GM19023 (cell line): ENCODE data around the gene DPYD.

ENCODE experiments used
- ATAC-seq: cut with Tn5 transposase; IDR thresholded peaks from one replicate; pipeline ENCODE4 v1.9.1; 2021; ENCODE audit warnings: mild to moderate bottlenecking, moderate library complexity; ENCODE audit not compliant: unreplicated experiment

Gene DPYD

DNA sequence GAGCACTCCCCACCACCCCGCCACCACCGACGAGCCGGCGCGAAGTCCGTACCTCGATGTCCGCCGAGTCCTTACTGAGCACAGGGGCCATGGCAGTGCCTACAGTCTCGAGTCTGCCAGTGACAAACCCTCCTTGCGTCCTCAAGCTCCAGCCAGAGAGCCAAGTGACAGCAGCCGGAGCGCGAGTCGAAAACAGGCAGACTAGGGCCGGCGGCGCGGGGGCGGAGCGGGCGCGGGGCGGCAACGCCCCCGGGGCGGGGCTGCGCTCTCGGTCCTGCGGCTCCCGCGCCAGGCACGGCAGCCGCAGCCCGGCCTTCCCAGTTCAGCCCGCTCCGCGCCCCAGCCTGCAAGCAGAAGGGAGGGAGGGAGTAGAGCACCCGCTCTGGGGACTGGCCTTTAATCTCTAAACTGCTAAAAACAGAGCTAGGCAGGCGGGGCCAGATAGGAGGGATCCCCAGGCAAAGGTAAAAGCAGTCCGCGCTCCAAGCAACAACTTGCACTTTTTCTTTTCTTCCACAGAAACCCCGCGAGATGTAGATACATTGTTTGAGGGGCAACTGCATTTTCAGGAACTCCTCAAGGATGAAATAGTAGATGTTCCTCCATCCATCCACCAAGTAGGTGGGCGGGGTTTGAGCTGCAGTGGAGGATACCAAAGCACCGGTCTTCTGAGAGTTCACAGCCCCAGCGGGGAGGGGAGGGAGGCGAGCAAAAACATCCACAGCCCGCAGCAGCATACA is at the start of gene DPYD:
Gene DPYD (minus strand): TSS at position 203 of the 740 bp plus-strand sequence. CDS start 112 bp downstream, at position 91.
- ATAC-seq: peak; percentile 91

- no peak for ATAC-seq
Observed at GRCh38 chr1:97960470-97960869, 39.6 kb upstream of the DPYD start.

GRCh38 chr1:97947695-97948094 is 26.9 kb upstream of the DPYD start:
- no peak for ATAC-seq

GRCh38 chr1:97943354-97943753 is 22.5 kb upstream of the DPYD start:
- no peak for ATAC-seq

DNA sequence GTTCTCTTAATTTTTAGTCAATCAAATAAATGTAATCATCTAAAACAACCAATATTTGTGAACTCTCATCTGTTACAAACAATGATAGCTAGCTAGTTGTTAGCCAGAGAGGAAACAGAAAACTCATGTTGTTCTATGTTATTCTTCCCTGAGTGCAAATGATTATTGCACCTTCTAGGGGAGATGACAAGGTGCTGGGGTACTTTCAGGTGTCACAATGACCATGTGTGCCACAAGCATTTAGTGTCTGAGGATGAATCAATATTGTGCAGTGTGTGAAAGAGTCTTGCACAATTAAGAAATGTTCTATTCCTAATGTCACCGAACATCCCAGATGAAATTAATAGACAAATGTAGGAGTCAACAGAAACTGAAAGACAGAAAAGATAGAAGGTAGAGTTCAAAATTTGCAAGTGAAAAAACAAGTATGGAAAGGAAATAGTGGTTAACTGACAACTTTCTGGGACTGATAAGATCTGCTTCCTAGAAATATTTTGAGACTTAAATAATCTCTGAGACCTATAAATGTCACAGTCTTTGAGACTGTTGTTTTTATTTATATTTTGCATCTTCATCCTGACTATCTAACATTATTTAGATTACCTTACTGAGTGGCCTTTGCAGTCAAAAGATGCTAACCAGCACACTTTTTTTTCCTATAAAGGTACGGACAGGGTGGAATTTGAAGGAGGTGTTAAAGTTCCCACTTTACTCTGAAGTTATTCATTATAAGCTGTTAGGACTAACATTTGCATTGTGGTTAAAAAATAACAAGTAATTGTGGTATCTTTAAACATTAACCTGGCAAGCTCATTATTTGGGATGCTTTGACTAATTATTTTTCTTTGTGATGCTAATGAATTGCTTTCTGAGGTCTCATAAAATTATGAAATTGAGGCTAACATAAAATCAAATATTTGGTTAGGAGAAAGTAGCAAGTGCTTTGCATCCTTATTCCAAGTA is 21.6 kb upstream of the DPYD start:
- ATAC-seq: no peak

DNA sequence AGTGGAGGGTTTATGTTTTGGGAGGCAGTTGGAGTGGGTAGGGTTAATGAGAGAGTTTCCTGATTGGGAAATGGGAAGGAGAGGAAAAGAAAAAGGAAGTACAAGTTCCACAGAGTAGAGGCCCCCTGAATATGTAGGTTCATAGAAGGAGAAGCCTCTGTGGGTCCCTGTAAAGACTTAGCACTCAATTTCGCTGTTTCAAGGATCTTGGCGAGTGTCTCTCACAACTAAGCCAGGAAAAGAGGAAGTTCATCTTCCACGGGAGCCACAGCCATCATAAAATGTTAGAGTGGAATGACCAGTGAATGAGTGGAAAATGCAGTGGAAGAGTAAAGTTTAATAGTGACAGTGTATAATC is 17.4 kb upstream of the DPYD start:
- no peak for ATAC-seq

GRCh38 chr1:97936976-97937375 is 16.1 kb upstream of the DPYD start:
- ATAC-seq: no peak

- ATAC-seq: no peak
Observed at GRCh38 chr1:97934491-97934890, 13.7 kb upstream of the DPYD start.

GRCh38 chr1:97929874-97930851 is 9.3 kb upstream of the DPYD start:
- no peak for ATAC-seq

DNA sequence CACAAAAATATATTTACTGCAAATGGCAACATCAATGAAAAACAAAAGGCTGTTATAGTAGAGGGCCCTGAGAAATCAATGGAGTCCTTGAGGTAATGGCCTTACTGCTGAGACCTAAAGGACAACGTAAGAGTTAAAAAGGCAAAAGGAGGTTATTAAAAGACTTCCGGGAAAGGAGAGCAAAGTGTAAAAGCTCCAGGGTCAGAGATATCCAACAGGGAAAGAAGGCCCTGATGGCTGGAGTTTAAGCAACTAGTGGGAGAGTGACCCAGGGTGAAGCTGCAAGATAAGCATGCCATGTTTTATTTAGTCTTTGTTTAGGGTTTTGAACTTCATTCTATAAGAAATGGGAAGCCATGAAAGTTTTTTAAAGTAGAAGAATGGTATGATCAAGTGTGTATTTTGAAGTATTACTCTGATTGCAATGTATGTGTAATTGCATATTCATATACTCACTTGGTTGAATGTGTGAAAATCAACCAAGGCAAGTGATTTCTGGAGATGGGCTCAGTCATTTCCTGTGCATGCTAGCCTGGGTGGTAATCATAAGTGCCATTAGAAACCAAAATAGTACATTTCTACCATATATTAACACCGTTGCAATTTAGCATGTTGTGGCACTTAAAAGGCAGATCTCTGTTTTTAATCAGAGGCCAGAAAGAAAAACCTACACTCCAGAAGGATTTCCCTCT is 5.3 kb upstream of the DPYD start:
- no peak for ATAC-seq

GRCh38 chr1:97925151-97925550 is 4.3 kb upstream of the DPYD start:
- ATAC-seq: no peak

DNA sequence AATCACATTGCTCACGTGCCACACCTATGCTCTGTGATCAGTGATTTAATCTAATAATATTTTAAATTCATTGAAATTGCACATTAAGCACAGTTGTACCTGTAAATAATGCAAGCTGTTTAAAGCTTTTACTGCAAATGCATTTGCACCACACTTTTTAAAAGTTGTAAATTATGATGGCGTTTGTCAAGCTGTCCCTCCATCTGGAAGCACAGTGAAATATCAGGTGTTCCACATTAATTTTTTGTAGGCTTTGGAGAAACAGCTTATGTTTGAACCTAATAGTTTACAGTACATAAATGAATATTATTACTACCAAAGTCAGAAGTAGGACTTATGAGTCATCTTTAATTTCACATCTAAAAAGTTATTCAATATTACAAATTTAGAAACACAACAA is 3.0 kb upstream of the DPYD start:
- no peak for ATAC-seq

DNA sequence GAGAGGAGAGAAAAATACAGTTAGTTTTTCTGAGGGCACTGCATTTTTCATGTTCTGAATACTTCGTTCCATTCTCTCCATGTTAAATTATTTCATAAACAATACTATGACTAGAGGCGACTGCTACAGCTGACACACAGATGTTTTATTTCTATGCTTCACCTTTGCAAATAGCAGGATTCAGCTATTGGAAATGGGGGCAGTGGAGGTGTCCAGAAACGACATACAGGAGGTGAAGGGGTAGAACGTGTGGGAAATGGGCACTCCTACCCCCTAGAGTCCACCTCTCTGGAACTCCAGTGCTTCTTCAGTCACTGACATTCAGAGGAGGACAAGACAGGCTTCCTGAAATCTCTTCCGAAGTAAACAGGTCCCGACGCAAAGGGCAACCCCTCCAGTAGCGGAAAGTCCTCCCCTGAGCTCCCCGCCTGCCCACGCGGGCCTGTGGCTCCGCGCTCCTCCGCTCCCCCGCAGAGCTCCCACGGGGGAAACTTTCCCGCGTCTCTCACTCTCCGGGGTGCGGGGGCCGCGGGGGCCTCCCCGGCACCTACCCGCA is 480 bp downstream of the DPYD start:
- no peak for ATAC-seq

GRCh38 chr1:97919585-97920261 is 1.1 kb downstream of the DPYD start:
- no peak for ATAC-seq

GRCh38 chr1:97918961-97919360 is 1.9 kb downstream of the DPYD start:
- ATAC-seq: no peak

DNA sequence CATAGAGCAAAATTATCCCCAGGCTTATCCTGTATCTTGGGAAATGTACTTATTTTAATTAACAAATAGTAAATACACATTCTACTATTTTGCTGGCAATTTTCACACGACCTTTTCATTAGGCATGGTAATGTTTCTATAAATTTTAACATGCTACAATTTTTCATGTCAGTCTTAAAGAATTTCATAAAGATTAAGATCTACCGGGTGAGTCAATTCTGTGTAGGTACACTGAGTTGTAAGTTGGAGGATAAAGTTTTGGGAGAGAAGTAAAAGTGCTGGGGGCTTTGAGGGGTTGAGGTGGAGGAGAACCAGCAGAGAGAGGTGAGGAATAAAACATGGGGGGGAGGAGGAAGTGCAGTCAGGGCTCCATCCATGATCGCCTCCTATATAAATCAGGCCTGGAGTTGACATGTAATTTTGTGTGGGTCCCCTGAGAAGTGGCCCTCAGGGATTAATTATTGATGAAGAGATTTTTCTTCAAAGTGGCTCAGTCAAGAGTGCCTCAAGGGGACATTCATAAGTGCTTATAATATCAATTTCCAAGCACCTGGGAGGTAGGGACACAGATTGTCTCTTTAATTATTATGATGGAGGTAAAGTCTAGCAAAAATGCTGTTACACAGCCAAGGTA is 7.2 kb downstream of the DPYD start:
- ATAC-seq: no peak

DNA sequence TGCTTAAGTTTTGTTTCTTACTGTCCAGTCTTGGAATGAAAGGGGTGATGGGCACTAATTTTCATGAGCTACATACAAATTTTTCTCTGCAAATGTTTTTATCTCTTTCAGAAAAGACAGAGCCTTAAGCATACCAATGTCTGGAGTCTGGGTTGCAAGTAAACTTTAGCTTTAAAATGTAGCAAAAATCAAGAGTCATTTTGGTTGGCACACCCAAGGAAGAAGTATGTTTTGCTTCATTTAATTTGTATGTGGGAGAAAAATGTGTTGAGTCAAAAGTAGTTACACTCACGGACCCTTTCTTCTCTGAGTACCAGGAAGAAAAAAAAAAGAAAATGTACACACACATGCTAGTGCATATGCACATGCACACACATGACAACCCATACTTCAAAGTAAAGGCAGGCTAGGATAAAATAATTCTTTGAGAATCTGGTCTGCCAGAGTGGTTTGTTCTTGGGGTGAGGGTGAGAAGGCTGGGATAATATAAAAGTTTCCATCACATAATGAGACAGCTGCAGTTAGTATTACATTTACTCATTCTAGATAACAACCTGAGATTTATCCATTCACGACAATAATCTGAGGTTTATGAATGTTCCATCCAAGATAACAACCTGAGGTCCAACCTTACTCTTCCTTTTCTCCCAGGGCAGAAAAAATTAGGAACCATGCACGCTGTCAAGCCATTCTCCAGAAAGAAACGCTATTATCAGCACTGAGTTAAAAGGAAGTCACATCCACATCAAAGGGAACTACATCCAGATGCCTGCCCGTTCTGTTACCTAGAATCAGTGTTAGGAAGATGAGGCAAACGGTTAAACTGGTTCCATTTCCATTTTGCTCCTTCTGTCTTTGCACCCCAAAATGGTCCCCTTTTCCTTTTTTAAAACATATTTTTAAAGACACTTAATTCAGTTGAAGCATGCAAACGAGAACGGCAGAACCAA is 9.3 kb downstream of the DPYD start:
- ATAC-seq: no peak

GRCh38 chr1:97909266-97909665 is 11.6 kb downstream of the DPYD start:
- no peak for ATAC-seq
